GM23248 (cell line): ENCODE measurements around the gene LTBP3.

Experiments
- EZH2 ChIP-seq: fragments of 200-600 bp; sonication (generic); IDR thresholded peaks from 2 replicates; pipeline ENCODE4 v1.6.1; 2018; ENCODE audit warnings: antibody characterized with exemption, mild to moderate bottlenecking; ENCODE audit not compliant: insufficient read depth, poor library complexity, severe bottlenecking
- EZH2phosphoT487 ChIP-seq: fragments of 200-600 bp; sonication (generic); IDR thresholded peaks from 2 replicates; pipeline ENCODE4 v1.6.1; 2018; ENCODE audit warnings: antibody characterized with exemption, moderate library complexity, mild to moderate bottlenecking, low read depth; ENCODE audit not compliant: insufficient read depth

- TF ChIP-seq EZH2phosphoT487 (no peak), EZH2 (no peak)
Measured at GRCh38 chr11:65491163-65491465, 67.0 kb downstream of the LTBP3 start.
